ENCODE data around the gene RNF187. TPM values are rescaled to one million over a fixed set of nuclear protein-coding genes. Genes with fewer than 3 reads are reported as not detected.
A peak's percentile ranks its signal among the peaks of the same experiment; 100 is the strongest.

Gene RNF187
- total and polyA plus RNA-seq, 2 of the 13 experiments (the other 11 are each of a cell fraction or from before 2014, with no cell fraction given), result 41.3 to 59.4 TPM

DNA sequence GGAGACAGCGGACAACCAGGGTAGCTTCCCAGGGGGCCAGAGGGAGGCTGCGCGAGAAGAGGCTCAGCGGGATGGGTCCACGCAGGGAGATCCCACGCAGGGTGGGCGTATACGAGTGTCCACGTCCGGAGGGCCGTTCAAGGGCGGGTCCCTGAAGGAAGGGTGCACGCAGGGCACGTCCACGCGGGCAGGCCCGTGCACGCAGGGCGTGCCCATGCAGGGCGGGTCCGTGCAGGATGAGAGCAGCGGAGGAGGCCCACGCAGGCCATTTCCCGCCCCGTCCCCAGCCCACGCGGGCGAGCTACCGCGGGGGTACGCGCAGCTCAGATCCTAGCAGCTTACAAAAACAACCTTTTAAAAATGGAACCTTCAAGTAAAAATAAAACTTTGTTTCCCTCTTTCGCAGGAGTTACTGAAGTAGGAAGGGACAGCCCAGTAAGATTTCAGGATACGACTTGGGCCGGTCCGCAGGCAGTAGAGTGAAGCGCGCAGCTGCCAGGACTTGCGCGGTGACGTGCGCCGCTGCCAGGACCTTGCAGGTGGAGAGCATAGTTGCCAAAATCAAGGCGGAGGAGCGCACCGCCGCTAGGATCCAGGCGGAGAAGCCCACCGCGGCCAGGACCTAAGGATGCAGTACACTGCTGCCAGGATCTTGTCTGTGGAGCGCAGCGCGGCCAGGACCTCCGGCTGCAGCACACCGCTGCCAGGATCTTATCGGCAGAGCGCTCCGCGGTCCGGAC, 416 bp upstream of the RNF187 start (continued):
- TF ChIP-seq HNF4G (IDR thresholded peaks at IDR 0.05; ENCODE audit: borderline replicate concordance, low read depth, low read length) (no peak), HNF4G (CRISPR knock-in tag; IDR thresholded peaks at IDR 0.05; ENCODE audit: borderline replicate concordance, low read depth) (no peak), KDM3A (CRISPR knock-in tag; IDR thresholded peaks at IDR 0.05; ENCODE audit: low read depth) (no peak; the same call in 1 of the 2 replicates), UBTF (CRISPR knock-in tag; IDR thresholded peaks at IDR 0.05) (peak; percentile 73), POLR2AphosphoS5 (IDR thresholded peaks at IDR 0.05; ENCODE audit: low read depth, low read length) (peak; percentile 77), CBX5 (CRISPR knock-in tag; IDR thresholded peaks at IDR 0.05; ENCODE audit: borderline replicate concordance) (peak; percentile 61; the same call in 1 of the 2 replicates), BCL3 (CRISPR knock-in tag; IDR thresholded peaks at IDR 0.05) (peak; percentile 83; the same call in 1 of the 2 replicates), ZNF891 (CRISPR knock-in tag; IDR thresholded peaks at IDR 0.05) (no peak; the same call in none of the 2 replicates), WIZ (CRISPR knock-in tag; IDR thresholded peaks at IDR 0.05) (peak; percentile 88; the same call in 1 of the 2 replicates), KAT8 (CRISPR knock-in tag; IDR thresholded peaks at IDR 0.05) (peak; percentile 78), U2AF2 (IDR thresholded peaks at IDR 0.05; ENCODE audit: low read depth, low read length) (no peak), ZNF225 (CRISPR knock-in tag; IDR thresholded peaks at IDR 0.05) (peak; percentile 89), ZC3H4 (CRISPR knock-in tag; IDR thresholded peaks at IDR 0.05; ENCODE audit: borderline replicate concordance) (peak; percentile 32; the same call in 1 of the 2 replicates), ARNT2 (CRISPR knock-in tag; IDR thresholded peaks at IDR 0.05; ENCODE audit: low read depth) (0 out of 2 replicates have a peak, but pooled peaks have one; percentile 71), ZNF468 (CRISPR knock-in tag; IDR thresholded peaks at IDR 0.05) (no peak), ARID2 (CRISPR knock-in tag; IDR thresholded peaks at IDR 0.05; ENCODE audit: borderline replicate concordance) (no peak), BRD4 (CRISPR knock-in tag; IDR thresholded peaks at IDR 0.05) (no peak; the same call in none of the 2 replicates), PRPF4 (IDR thresholded peaks at IDR 0.05; ENCODE audit: low read depth, low read length, poor library complexity, severe bottlenecking) (no peak), RFXAP (CRISPR knock-in tag; IDR thresholded peaks at IDR 0.05; ENCODE audit: borderline replicate concordance) (peak; percentile 87), ZNF234 (CRISPR knock-in tag; conservative IDR thresholded peaks at IDR 0.05) (0 out of 2 replicates have a peak, but pooled peaks have one; percentile 53), ZNF124 (CRISPR knock-in tag; IDR thresholded peaks at IDR 0.05) (peak; percentile 81; the same call in 1 of the 2 replicates), GTF3A (CRISPR knock-in tag; conservative IDR thresholded peaks at IDR 0.05) (no peak), ZNF772 (CRISPR knock-in tag; IDR thresholded peaks at IDR 0.05) (peak; percentile 70)
- TF ChIP-seq, protein P1, sequence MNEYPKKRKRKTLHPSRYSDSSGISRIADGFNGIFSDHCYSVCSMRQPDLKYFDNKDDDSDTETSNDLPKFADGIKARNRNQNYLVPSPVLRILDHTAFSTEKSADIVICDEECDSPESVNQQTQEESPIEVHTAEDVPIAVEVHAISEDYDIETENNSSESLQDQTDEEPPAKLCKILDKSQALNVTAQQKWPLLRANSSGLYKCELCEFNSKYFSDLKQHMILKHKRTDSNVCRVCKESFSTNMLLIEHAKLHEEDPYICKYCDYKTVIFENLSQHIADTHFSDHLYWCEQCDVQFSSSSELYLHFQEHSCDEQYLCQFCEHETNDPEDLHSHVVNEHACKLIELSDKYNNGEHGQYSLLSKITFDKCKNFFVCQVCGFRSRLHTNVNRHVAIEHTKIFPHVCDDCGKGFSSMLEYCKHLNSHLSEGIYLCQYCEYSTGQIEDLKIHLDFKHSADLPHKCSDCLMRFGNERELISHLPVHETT (CRISPR knock-in tag; conservative IDR thresholded peaks at IDR 0.05), result no peak; the same call in 1 of the 2 replicates
- TF ChIP-seq, protein P2, sequence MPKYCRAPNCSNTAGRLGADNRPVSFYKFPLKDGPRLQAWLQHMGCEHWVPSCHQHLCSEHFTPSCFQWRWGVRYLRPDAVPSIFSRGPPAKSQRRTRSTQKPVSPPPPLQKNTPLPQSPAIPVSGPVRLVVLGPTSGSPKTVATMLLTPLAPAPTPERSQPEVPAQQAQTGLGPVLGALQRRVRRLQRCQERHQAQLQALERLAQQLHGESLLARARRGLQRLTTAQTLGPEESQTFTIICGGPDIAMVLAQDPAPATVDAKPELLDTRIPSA (CRISPR knock-in tag; IDR thresholded peaks at IDR 0.05; ENCODE audit: borderline replicate concordance), result 0 out of 2 replicates have a peak, but pooled peaks have one; percentile 79
